Heart left ventricle (tissue), 16 donors: ENCODE results near the gene CPEB1. TPM values are rescaled to one million over a fixed set of nuclear protein-coding genes. Genes with fewer than 3 reads are reported as not detected.

Source experiments
- ATAC-seq, 4 donors: fragments of 200-7000 bp; cut with Tn5 transposase; one replicate each; pipeline ENCODE4 v1.9.1; 2020 to 2022; ENCODE audit warnings: moderate library complexity in 4 of 4, mild to moderate bottlenecking in 3 of 4, moderate number of reproducible peaks in 1 of 4
- DNase-seq, 5 donors: peaks; one replicate each; pipeline ENCODE4 v3.0.0-alpha.2; 2020
- H3K27ac ChIP-seq, 12 donors: fragments of 200-600 bp; sonication (generic) in 4 of 12; one replicate each; pipeline versions ENCODE4 v1.5.0 to v1.8.0; 2016 to 2022; ENCODE audit warnings: mild to moderate bottlenecking in 2 of 12
- H3K27me3 ChIP-seq, 9 donors: fragments of 200-600 bp; sonication (generic) in 2 of 9; one replicate each; pipeline versions ENCODE4 v1.5.1 to v1.8.0; 2016 to 2022; ENCODE audit warnings: mild to moderate bottlenecking in 3 of 9
- H3K36me3 ChIP-seq, 9 donors: fragments of 200-600 bp; sonication (generic) in 2 of 9; one replicate each; pipeline versions ENCODE4 v1.5.0 to v1.8.0; 2018 to 2022; ENCODE audit warnings: mild to moderate bottlenecking in 2 of 9
- H3K4me1 ChIP-seq, 12 donors: fragments of 200-600 bp; sonication (generic) in 4 of 12; one replicate each; pipeline versions ENCODE4 v1.5.0 to v1.8.0; 2016 to 2022; ENCODE audit warnings: mild to moderate bottlenecking in 3 of 12
- H3K4me3 ChIP-seq, 12 donors: fragments of 200-600 bp; sonication (generic) in 4 of 12; one replicate each; pipeline versions ENCODE4 v1.5.0 to v1.8.0; 2017 to 2022; ENCODE audit warnings: mild to moderate bottlenecking in 9 of 12, moderate library complexity in 4 of 12
- H3K9me3 ChIP-seq, 12 donors: fragments of 200-600 bp; sonication (generic) in 4 of 12; one replicate each; pipeline versions ENCODE4 v1.5.0 to v1.8.0; 2016 to 2022; ENCODE audit warnings: mild to moderate bottlenecking in 1 of 12
- CTCF ChIP-seq, 12 donors: fragments of 200-600 bp; sonication (generic) in 4 of 12; IDR thresholded peaks; one replicate each; pipeline versions ENCODE4 v1.5.0 to v1.8.0; 2018 to 2022; ENCODE audit warnings: antibody characterized with exemption in 12 of 12, mild to moderate bottlenecking in 5 of 12
- POLR2A ChIP-seq, 2 donors: fragments of 450-650 bp; IDR thresholded peaks; one replicate each; pipeline ENCODE4 v1.6.1; 2017; ENCODE audit warnings: antibody characterized with exemption in 2 of 2, mild to moderate bottlenecking in 2 of 2, moderate library complexity in 2 of 2
- WGBS, 4 donors: extraction: QIAGEN DNeasy Blood & Tissue Kit in 2 of 4; methylation state at CpG; one replicate each; pipeline versions ENCODE4 v1.1.5 to v1.1.7; 2013 to 2018; 5-methylcytosine and 5-hydroxymethylcytosine counted together
- intact Hi-C, 10 donors: fragments of 100-400 bp; cut with DNase I; formaldehyde crosslinking; loops; one replicate each; pipeline versions ENCODE4 v1.11.1 to v1.14.2; 2022
- long read RNA-seq, 3 donors: library from polyadenylated mRNA; unstranded; transcript quantifications; one replicate each; pipeline ENCODE4 v2.0.0, GENCODE V29; 2020 to 2021
- polyA plus RNA-seq, 2 donors: library from polyadenylated mRNA; stranded (reverse); fragments of 200-250 nt; gene quantifications; one replicate each; pipeline ENCODE4 v1.2.3, GENCODE V29; 2013
- total RNA-seq, 9 donors: library from RNA; depleted of rRNA in 2 of 9; stranded (reverse); fragments of >200 nt in 2 of 9; fragmentation: NEBNext Ultra II Directional in 3 of 9; extraction: Animal tissue kit (Norgen Biotek cat#: 25700) in 3 of 9; gene quantifications; one replicate each; pipeline versions ENCODE4 v1.1.0 to v1.2.4, GENCODE V29; 2016 to 2023
- donor health status: ischemic (EF 13 %, LVEDD 7.1; RV severe dilation, severe dysfunction).
- donor health status: healthy with polysubstance abuse.
- donor health status: DM: no; HTN: yes; CAD: no.
- donor health status: DM: no; HTN: no; CAD: no.
- donor health status: ischemic (EF 25% LVEDD 6.9; RV normal size, moderate dysfunction).
- donor health status: ischemic (EF 25% LVEDD 5.7; RV mildly dilated, moderate dysfunction).
- donor health status: healthy.
- donor health status: DM: yes; HTN: yes; CAD: no.
- donor health status: ischemic (EF 35%, LVEDD 5.7; RV mildly dilated, moderate dysfunction).
- donor health status: nonischemic (EF 11% LVEDD 7.7; RV severe dilation, severe dysfunction).
- donor health status: DM: yes; HTN: yes; CAD: no.
- donor health status: PGD.
- donor health status: ischemic (EF 29% LVEDD 5.4; RV normal size, mild dysfunction).
- donor health status: nonischemic (EF 23%, LVEDD 6.1; RV moderate dilation, normal function).

CPEB1 gene
- total RNA-seq (1 to 10 TPM in 3 of 9 donors, under 1 TPM in 5, not detected in 1; 0.07 to 8.7 (median 0.77) TPM), polyA plus RNA-seq (under 1 TPM; 0.12 to 0.19 TPM)
- long read RNA-seq, donor 1, partial matches to known transcripts: 0 of 4 reads
- long read RNA-seq, donor 1, other reads (novel, unspliced or antisense): 3 of 4 reads
- long read RNA-seq, donor 2, partial matches to known transcripts: 0 of 2 reads
- long read RNA-seq, donor 2, other reads (novel, unspliced or antisense): 2 of 2 reads
- long read RNA-seq, donor 3: 0 reads

GRCh38 chr15:82647045-82647834, at the start of gene CPEB1:
CPEB1 (minus strand) TSS chr15:82647363; CDS start chr15:82628459, 18,904 bp downstream.
- Histone ChIP-seq H3K4me3 (peak within 1 kb of the TSS; percentile 39 to 64 (median 54)), H3K4me1 (peaks cover 5 to 27% (median 16%) of the 10 kb centered on the region in 12 donors), H3K27me3 (peaks cover 18 to 72% (median 48%) of the 10 kb centered on the region in 9 donors), H3K9me3 (no peaks in the 10 kb centered on the region), H3K27ac (peak within 1 kb of the TSS in 4 of 12 donors; percentile 22 to 49 (median 37)), H3K36me3 (no peaks in the 10 kb centered on the region)
- intact Hi-C loops: no loop called here
- TF ChIP-seq CTCF (IDR thresholded peaks at IDR 0.05) (peak in 2 of 12 donors; percentile 13 to 14), POLR2A (IDR thresholded peaks at IDR 0.05) (no peak)
- DNase-seq: peak; percentile 43 to 72 (median 50)
- 0 to 9% (median 8%) methylated on average over 2 to 96 of the region's 96 CpGs for WGBS, 4 donors
- peak; percentile 42 to 86 (median 80) for ATAC-seq

- Histone ChIP-seq H3K9me3 (no peaks in the 10 kb centered on the region), H3K4me3 (no peak overlapping the region), H3K27me3 (no peaks in the 10 kb centered on the region), H3K4me1 (no peaks in the 10 kb centered on the region), H3K36me3 (no peaks in the 10 kb centered on the region), H3K27ac (no peak overlapping the region)
- WGBS, 4 donors: 87 to 88% (median 88%) methylated on average over 23 of the region's 23 CpGs
- TF ChIP-seq POLR2A (IDR thresholded peaks at IDR 0.05): no peak
- no peak for TF ChIP-seq CTCF (IDR thresholded peaks at IDR 0.05)
- intact Hi-C loops: no loop called here
- DNase-seq (no peak), ATAC-seq (no peak)
These were observed 45.0 kb upstream of the CPEB1 start for GRCh38 chr15:82692171-82692570.

GRCh38 chr15:82689147-82689546, 42.0 kb upstream of the CPEB1 start:
- TF ChIP-seq CTCF (IDR thresholded peaks at IDR 0.05) (no peak), POLR2A (IDR thresholded peaks at IDR 0.05) (no peak)
- no peak overlapping the region for H3K27ac ChIP-seq
- H3K9me3 ChIP-seq: no peaks in the 10 kb centered on the region
- no peaks in the 10 kb centered on the region for H3K4me1 ChIP-seq
- peaks cover 0 to 1% (median 0%) of the 10 kb centered on the region in 9 donors for H3K27me3 ChIP-seq
- ATAC-seq (no peak), DNase-seq (no peak)
- WGBS, 4 donors: 91 to 94% (median 92%) methylated on average over 7 to 8 of the region's 8 CpGs
- intact Hi-C loops: loop anchor here in 1 of 10 donors (5.0 kb wide), 1 partner anchor 132 kb away; no protein-coding TSS in a partner anchor
- no peaks in the 10 kb centered on the region for H3K36me3 ChIP-seq
- H3K4me3 ChIP-seq: no peak overlapping the region

- Histone ChIP-seq H3K4me1 (no peaks in the 10 kb centered on the region), H3K4me3 (no peak overlapping the region), H3K27ac (no peak overlapping the region), H3K27me3 (peaks cover 0 to 3% (median 0%) of the 10 kb centered on the region in 9 donors), H3K9me3 (no peaks in the 10 kb centered on the region), H3K36me3 (no peaks in the 10 kb centered on the region)
- intact Hi-C loops: loop anchor here in 1 of 10 donors (5.0 kb wide), 1 partner anchor 131 kb away; no protein-coding TSS in a partner anchor
- TF ChIP-seq CTCF (IDR thresholded peaks at IDR 0.05): no peak
- TF ChIP-seq POLR2A (IDR thresholded peaks at IDR 0.05): no peak
- 75 to 95% (median 84%) methylated on average over 9 to 10 of the region's 10 CpGs for WGBS, 4 donors
- DNase-seq (no peak), ATAC-seq (no peak)
These were observed 41.5 kb upstream of the CPEB1 start for GRCh38 chr15:82688691-82689090.
